Smooth muscle cell (in vitro differentiated cells): ENCODE measurements around the gene MAP1S. TPM values are rescaled to one million over a fixed set of nuclear protein-coding genes. Genes with fewer than 3 reads are reported as not detected.

Source experiments
- DNase-seq: peaks from one replicate; lab custom pipeline; 2025; ENCODE audit not compliant: unreplicated experiment; lab: John Stamatoyannopoulos, UW
- H2AFZ ChIP-seq: fragments of 200-600 bp; sonication (generic); 2 replicates; pipeline ENCODE4 v1.6.0; 2016; ENCODE audit warnings: antibody characterized with exemption, low read depth, mild to moderate bottlenecking
- H3F3A ChIP-seq: fragments of 200-600 bp; sonication (generic); 2 replicates; pipeline ENCODE4 v1.6.0; 2017; ENCODE audit warnings: antibody characterized with exemption, low read depth
- H3K27ac ChIP-seq: fragments of 200-600 bp; sonication (generic); 2 replicates; pipeline ENCODE4 v1.5.1; 2016; ENCODE audit warnings: low read depth, mild to moderate bottlenecking
- H3K27me3 ChIP-seq: fragments of 200-600 bp; sonication (generic); 2 replicates; pipeline ENCODE4 v1.6.1; 2016; ENCODE audit warnings: low read depth, mild to moderate bottlenecking
- H3K36me3 ChIP-seq: fragments of 200-600 bp; sonication (generic); 2 replicates; pipeline ENCODE4 v1.5.1; 2016; ENCODE audit warnings: low read depth
- H3K4me1 ChIP-seq: fragments of 200-600 bp; sonication (generic); 2 replicates; pipeline ENCODE4 v1.5.1; 2016; ENCODE audit warnings: low read depth
- H3K4me2 ChIP-seq: fragments of 200-600 bp; sonication (generic); 2 replicates; pipeline ENCODE4 v1.6.0; 2016; ENCODE audit warnings: mild to moderate bottlenecking
- H3K4me3 ChIP-seq: fragments of 200-600 bp; sonication (generic); 2 replicates; pipeline ENCODE4 v1.5.1; 2016; ENCODE audit warnings: mild to moderate bottlenecking
- H3K79me2 ChIP-seq: fragments of 200-600 bp; sonication (generic); 2 replicates; pipeline ENCODE4 v1.6.0; 2016; ENCODE audit warnings: low read depth, mild to moderate bottlenecking
- H3K9ac ChIP-seq: fragments of 200-600 bp; sonication (generic); 2 replicates; pipeline ENCODE4 v1.6.0; 2016; ENCODE audit warnings: low read depth
- H3K9me3 ChIP-seq: fragments of 200-600 bp; sonication (generic); replicated peaks from 2 replicates; pipeline ENCODE4 v1.5.1; 2016; ENCODE audit warnings: low read depth
- H4K20me1 ChIP-seq: fragments of 200-600 bp; sonication (generic); 2 replicates; pipeline ENCODE4 v1.6.0; 2016; ENCODE audit warnings: low read depth
- WGBS: methylation state at CpG from one replicate; pipeline ENCODE4 v1.1.7; 2016; ENCODE audit warnings: low lambda C conversion rate; 5-methylcytosine and 5-hydroxymethylcytosine counted together
- polyA plus RNA-seq: library from polyadenylated mRNA; unstranded; fragments of >200 nt; fragmentation: Nextera tagmentation; extraction: Ambion mirVana; gene quantifications from 2 replicates; pipeline ENCODE4 v1.2.1, GENCODE V29; 2016
- total RNA-seq: library from RNA; depleted of rRNA; stranded (reverse); fragments of >200 nt; gene quantifications from 2 replicates; pipeline ENCODE4 v1.2.3, GENCODE V29; 2014
- TF ChIP-seq, protein P1 (sequence below): fragments of 200-600 bp; sonication (generic); IDR thresholded peaks from 2 replicates; pipeline ENCODE4 v1.5.1; 2017; ENCODE audit warnings: borderline replicate concordance, mild to moderate bottlenecking, antibody characterized with exemption; ENCODE audit not compliant: insufficient read depth, poor library complexity, severe bottlenecking

Gene MAP1S
- total and polyA plus RNA-seq, 2 experiments from 2014 or later = 10.2 to 62.1 TPM

DNA sequence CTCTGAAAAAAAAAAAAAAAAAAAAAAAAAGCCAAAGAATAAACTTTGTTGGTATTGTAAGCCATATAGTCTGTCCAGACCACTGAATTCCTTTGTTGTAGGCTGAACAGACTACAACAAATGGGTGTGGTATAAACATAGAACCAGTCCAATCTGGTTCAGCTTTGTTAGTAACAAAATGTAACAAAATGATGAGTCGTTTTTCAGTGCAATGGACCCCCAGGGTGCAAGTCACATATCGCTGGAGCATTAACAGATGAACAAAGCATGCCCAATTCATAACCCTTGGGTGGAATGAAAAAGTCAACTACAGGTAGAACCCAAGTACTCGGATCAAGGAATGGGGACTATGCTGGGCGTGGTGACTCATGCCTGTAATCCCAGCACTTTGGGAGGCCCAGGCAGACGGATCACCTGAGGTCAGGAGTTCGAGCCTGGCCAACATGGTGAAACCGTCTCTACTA, 18.4 kb downstream of the MAP1S start:
- Histone ChIP-seq H3K79me2 (no peaks in the 10 kb centered on the region), H3K27me3 (no peaks in the 10 kb centered on the region), H2AFZ (no peak overlapping the region), H3K4me3 (no peak overlapping the region), H3K4me2 (no peak overlapping the region), H3K9ac (no peak overlapping the region), H4K20me1 (peaks cover 14% of the 10 kb centered on the region), H3K4me1 (no peaks in the 10 kb centered on the region), H3F3A (no peaks in the 10 kb centered on the region), H3K9me3 (no peaks in the 10 kb centered on the region), H3K27ac (no peak overlapping the region), H3K36me3 (no peaks in the 10 kb centered on the region)
- no peak for DNase-seq
- 87% methylated on average over 7 of the region's 7 CpGs for WGBS
- TF ChIP-seq, protein P1, sequence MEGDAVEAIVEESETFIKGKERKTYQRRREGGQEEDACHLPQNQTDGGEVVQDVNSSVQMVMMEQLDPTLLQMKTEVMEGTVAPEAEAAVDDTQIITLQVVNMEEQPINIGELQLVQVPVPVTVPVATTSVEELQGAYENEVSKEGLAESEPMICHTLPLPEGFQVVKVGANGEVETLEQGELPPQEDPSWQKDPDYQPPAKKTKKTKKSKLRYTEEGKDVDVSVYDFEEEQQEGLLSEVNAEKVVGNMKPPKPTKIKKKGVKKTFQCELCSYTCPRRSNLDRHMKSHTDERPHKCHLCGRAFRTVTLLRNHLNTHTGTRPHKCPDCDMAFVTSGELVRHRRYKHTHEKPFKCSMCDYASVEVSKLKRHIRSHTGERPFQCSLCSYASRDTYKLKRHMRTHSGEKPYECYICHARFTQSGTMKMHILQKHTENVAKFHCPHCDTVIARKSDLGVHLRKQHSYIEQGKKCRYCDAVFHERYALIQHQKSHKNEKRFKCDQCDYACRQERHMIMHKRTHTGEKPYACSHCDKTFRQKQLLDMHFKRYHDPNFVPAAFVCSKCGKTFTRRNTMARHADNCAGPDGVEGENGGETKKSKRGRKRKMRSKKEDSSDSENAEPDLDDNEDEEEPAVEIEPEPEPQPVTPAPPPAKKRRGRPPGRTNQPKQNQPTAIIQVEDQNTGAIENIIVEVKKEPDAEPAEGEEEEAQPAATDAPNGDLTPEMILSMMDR = no peak

DNA sequence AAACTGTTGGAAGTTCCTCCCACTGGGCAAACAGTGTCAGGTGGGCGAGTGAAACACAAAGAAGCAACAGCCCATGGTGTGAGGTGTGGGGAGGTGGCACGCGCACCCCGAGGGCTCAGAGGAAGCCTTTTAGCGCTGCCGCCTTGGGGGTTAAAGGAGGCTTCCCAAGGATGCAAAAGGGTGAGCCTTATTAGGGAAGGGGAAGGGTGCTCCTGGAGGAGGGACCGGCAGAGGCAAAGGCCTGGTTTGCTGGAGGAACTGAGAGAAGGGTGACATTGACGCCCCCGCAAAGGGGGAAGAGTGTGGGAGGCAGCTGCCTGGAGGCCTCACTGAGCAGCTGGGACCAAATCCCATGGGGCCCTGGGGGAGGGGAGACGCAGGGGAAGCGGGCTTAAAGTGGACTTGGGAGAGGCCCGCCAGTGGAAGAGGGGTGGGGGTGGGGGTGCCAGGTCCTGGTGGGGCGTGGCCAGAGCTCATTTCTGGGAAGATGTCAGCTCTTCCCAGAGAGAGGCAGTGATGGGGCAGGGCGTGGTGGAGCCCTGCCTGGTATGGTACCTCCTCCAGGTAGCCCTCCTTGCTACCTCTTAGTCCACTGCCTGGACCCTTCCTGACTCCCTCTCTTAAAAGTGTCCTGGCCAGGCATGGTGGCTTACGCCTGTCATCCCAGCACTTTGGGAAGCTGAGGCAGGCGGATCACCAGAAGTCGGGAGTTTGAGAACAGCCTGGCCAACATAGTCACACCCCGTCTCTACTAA, 20.0 kb downstream of the MAP1S start:
- Histone ChIP-seq H3K27me3 (no peaks in the 10 kb centered on the region), H3K27ac (no peak overlapping the region), H2AFZ (no peak overlapping the region), H3K36me3 (no peaks in the 10 kb centered on the region), H3F3A (no peaks in the 10 kb centered on the region), H3K9me3 (no peaks in the 10 kb centered on the region), H3K4me1 (no peaks in the 10 kb centered on the region), H3K79me2 (no peaks in the 10 kb centered on the region), H4K20me1 (no peaks in the 10 kb centered on the region), H3K9ac (no peak overlapping the region), H3K4me2 (no peak overlapping the region), H3K4me3 (no peak overlapping the region)
- DNase-seq = no peak
- 77% methylated on average over 12 of the region's 18 CpGs for WGBS
- TF ChIP-seq, protein P1 = no peak

DNA sequence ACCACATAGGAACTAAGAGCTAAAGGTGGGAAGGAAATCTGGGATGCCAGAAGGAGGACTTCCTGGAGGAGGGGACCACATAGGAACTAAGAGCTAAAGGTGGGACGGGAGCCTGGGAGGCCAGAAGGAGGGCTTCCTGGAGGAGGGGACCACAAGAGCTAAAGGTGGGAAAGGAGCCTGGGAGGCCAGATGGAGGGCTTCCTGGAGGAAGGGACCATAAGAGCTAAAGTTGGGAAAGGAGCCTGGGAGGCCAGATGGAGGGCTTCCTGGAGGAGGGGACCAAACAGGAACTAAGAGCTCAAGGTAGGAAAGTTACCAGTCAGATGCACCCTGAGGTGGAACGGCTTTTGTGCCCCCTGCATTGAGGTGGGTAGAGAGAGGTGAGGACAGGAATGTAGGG, 22.2 kb downstream of the MAP1S start:
- no peaks in the 10 kb centered on the region for H3K27me3 ChIP-seq
- H3K4me2 ChIP-seq = no peak overlapping the region
- TF ChIP-seq, protein P1 = no peak
- H4K20me1 ChIP-seq = no peaks in the 10 kb centered on the region
- no peak overlapping the region for H2AFZ ChIP-seq
- no peaks in the 10 kb centered on the region for H3F3A ChIP-seq
- DNase-seq = no peak
- H3K4me3 ChIP-seq = no peak overlapping the region
- H3K4me1 ChIP-seq = no peaks in the 10 kb centered on the region
- H3K36me3 ChIP-seq = no peaks in the 10 kb centered on the region
- H3K27ac ChIP-seq = no peak overlapping the region
- H3K79me2 ChIP-seq = no peaks in the 10 kb centered on the region
- WGBS = 100% methylated on average over 2 of the region's 2 CpGs
- H3K9ac ChIP-seq = no peak overlapping the region
- H3K9me3 ChIP-seq = no peaks in the 10 kb centered on the region
